GM21619 (cell line): ENCODE results near the gene SLC12A3.
"Not testable (repeated sequence)": the region's sequence is repeated elsewhere in the genome, so short reads cannot be mapped to it uniquely, and the experiment has no call there.

Experiments used
- ATAC-seq: cut with Tn5 transposase; IDR thresholded peaks from one replicate; pipeline ENCODE4 v1.9.1; 2021; ENCODE audit not compliant: unreplicated experiment

Gene SLC12A3

DNA sequence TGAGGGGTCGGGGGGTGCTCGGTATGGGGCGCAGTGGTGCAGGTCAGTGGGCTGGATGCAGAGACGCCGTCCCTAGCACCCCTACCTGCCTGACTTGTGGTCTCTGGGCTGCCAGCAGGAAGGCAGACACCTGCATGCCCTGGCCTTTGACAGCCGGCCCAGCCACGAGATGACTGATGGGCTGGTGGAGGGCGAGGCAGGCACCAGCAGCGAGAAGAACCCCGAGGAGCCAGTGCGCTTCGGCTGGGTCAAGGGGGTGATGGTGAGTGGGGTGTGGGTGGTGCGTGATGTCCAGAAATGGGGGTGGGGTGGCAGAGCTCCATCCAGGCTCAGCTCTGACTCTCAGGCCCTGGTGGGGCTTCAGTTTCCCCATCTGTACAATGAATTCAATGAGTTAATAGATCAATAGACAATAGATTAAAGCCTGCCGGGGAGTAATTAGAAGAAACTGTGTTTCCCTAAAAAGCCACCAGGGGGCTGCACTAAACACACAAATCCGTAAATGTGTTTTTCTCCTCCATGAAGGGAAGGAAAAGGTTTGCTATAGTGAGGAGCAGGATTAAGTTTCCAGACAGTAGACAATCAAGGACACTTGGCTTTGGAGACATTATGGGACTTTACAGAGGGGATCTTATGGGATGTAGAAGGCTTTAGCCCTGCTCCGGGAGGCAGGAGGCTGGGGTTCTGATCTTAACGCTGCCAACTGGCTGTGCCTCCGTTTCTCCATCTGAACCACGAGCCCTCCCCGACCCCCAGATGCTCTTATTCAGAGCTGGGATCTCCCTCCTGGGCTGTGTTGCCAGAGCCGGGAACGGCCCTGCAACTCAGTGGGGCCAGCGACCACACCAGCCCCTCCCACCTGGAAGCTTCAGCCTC, 2.2 kb downstream of the SLC12A3 start:
- ATAC-seq: no peak

DNA sequence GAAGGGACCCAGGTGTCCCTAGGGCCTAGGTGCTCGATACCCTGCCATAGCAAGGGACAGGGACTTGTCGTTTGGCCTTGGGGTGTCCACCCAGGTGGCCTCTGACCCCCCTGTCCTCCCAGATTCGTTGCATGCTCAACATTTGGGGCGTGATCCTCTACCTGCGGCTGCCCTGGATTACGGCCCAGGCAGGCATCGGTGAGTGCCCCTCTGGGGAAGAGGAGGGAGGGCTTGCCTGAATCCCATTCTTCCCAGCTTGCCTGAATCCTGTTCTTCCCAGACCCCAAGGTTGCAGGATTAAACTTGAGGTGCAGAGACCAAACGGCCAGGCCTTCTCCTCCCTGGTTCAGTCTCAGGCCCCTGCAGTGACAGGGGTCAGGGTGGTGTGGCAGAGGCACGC, 3.2 kb downstream of the SLC12A3 start:
- no peak for ATAC-seq

DNA sequence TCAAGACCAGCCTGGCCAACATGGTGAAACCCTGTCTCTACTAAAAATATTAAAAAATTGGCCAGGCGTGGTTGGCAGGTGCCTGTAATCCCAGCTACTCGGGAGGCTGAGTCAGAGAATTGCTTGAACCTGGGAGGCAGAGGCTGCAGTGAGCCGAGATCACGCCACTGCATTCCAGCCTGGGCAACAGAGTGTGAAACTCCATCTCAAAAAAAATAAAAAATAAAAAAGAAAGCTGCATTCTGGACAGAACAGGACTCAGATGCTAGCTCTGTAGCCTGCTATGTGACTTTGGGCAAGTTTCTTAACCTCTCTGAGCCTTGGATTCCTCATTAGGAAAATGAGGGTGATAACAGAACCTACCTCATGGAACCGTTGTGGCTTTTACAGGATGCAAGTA, 3.8 kb downstream of the SLC12A3 start:
- not testable (repeated sequence) for ATAC-seq

DNA sequence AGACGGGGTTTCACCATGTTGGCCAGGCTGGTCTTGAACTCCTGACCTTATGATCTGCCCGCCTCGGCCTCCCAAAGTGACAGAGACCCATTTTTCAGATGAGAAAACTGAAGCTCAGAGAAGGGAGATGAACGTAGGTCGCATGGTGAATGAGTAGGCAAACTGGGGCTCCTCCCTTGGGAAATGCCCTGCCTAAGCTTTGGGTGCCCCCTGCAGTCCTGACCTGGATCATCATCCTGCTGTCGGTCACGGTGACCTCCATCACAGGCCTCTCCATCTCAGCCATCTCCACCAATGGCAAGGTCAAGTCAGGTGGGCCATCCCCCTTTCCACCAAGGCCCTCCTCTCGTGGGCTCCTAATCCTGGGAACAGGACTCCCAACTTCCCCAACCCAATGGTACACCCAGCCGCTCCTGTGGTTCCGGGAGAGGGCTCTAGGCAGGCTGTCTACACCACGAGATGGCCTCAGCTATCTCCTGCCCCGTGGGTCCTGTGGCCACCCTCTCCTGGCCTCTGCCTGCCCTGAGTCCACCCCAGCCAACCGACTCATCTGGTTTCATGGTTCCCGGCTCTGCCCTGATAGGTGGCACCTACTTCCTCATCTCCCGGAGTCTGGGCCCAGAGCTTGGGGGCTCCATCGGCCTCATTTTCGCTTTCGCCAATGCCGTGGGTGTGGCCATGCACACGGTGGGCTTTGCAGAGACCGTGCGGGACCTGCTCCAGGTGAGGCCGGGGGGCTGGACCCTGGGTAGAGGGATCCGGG, 4.7 kb downstream of the SLC12A3 start:
- ATAC-seq: no peak

DNA sequence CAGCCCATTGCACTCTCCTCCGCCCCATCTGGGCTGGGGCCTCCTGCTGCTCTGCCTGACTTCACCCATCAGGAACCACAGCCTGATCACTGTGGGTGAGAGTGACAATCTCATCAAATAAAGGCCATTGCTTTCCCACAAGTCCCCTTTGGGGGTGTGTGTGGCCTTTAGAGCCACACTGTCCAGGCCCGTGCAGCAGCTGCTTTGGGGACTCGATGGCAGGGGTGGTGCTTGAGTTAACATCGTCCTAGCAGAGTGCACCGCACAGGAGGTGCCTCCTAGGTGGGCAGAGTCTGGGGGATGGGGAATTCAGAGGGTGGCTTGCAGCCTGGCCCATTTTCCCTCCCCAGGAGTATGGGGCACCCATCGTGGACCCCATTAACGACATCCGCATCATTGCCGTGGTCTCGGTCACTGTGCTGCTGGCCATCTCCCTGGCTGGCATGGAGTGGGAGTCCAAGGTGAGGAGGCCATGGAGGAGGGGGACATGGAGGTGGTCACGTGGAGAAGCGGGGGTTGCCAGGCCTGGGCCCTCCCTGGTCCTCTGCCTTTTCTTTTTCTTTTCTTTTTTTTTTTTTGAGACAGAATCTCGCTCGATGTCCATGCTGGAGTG, 5.4 kb downstream of the SLC12A3 start:
- ATAC-seq: no peak

DNA sequence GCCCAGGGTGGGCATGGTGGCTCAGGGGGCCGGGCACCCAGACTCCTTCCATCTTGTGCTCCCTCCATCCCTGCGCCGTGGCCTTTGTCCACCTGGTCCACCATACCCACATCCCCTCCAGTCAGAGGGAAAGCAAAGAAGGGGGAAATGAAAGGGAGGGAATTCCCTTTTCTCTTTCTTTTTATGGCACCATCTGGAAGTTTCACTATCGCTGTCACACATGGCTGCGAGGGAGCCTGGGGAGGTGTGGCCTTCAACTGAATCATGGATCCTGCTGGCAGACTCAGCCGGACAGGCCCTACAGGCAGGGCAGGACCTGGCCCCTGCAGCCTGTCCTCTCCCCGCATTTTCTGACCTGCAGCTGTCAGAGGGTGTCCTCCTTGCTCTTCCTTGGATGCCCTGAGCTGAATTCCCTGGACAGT, 6.2 kb downstream of the SLC12A3 start:
- no peak for ATAC-seq

- no peak for ATAC-seq
These were observed 7.9 kb downstream of the SLC12A3 start for GRCh38 chr16:56872863-56873391.

DNA sequence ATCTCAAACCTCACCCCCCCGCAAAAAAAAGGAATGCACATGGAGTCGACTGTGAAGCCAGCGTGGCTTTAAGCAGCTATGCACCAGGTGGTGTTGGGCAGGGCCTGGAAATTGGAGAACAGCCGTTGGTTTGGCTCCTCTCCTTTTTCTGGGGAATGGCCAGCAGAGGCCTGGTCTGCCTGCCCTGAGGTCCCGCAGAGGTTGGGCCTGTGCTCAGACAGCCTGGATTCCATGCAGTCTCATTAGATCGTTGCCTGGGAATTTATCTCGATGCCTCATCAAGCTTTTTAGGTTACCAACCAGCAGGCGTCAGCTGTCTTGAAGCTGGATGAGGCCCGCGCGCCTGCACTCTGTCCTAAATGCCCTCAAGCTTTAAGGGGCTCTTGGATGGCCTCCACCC, 9.8 kb downstream of the SLC12A3 start:
- ATAC-seq: no peak

- no peak for ATAC-seq
These were observed 11.0 kb downstream of the SLC12A3 start for GRCh38 chr16:56876048-56876447.

DNA sequence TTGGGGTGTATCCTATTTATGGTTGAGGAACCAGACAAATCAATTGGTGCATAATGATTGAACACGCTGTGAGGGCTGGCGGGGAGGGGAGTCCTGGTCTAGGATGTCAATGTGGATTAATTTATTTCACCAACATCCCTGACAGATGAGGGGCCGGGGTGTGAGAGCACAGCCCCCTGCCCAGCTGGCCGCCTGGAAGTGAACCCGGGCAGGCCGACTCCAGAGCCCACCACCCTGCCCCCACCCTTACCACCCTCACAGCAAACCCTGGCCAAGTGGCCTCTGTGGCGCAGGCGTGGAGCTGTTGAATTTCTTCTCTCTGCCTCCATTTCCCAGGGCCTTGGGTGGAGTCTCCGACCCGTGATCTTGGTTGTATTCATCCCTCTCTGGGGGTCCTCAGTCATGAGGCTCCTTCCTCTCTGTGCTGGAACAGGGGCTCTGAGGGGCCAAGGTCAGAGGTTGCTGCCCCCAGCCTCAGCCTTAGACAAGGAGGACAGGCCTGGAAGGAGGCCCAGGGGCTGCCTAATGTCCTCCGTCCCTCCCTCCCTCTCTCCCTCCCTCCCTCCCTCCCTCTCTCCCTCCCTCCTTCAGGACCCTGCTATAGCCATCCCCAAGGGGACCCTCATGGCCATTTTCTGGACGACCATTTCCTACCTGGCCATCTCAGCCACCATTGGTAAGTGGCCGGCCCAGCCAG, 12.6 kb downstream of the SLC12A3 start:
- no peak for ATAC-seq

DNA sequence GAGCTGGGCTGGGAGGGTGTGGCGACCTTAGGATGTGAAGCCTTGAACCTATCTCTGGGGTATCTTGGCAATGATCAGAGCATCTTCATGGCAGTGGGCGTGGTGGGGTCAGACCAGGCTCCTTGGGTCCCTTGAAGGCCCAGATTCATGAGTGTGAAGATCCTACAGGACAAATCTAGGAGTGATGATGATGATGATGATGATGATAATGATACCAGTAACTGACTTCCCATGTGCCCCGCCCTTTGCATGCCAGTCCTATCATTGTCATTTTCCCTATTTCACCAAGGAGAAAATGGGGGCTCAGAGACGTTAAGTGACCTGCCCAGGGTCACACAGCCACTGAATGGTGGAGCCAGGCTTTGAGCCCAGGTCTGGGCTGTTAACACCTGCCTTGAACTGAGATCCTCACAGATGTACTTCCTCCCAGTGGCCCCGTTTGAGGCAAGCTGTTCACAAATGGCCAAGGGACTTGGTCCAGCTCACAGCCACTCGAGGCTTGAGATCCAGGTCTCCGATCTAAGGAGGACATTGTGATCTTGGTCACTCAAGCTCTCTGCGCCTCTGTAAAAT, 13.4 kb downstream of the SLC12A3 start:
- ATAC-seq: no peak

GRCh38 chr16:56879276-56879675, 14.3 kb downstream of the SLC12A3 start:
- no peak for ATAC-seq

- ATAC-seq: no peak
These were observed 15.2 kb downstream of the SLC12A3 start for GRCh38 chr16:56880176-56880575.

DNA sequence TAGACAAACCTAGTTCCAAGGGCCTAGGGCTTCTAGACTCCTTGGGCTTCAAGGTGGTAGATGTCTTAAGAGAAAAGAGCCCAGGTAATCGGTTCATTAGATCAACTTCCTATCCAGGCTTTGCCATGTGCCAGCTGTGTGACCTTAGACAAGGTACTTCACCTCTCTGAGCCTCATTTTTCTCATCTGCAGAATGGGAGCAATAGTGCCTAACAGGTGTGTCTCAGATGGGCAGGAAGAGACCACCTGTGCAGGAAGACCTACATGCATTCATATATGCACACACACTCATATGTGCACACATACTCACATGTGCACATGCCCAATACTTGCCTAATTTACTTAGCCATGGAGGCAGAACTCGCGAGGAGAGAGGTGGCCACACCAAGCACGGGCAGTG, 15.7 kb downstream of the SLC12A3 start:
- ATAC-seq: no peak

DNA sequence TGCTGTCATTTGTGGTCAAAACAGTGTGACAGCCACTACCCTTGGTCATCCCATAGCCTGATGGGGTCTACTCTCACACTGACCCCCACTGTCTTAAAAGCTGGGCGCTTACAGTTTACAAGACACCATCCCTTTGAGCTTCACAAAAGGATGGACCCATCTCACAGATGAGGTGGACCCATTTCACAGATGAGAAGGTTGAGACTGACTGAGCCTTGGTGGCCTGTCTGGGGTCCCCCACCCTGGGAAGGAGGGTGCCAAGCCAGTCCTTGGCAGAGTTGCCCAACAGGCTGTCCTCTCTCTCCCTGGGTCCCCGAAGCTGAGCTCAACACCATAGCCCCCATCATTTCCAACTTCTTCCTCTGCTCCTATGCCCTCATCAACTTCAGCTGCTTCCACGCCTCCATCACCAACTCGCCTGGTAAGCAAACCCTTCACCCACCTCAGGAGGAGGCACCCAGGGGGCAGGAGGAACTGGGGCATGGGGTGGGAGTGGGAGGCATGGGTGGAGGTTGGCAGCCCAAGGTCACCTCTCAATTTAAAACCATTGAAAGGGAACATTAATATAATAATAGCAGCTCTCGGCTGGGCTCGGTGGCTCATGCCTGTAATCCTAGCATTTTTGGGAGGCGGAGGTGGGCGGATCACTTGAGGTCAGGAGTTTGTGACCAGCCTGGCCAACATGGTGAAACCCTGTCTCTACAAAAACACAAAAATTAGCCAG, 17.2 kb downstream of the SLC12A3 start:
- no peak for ATAC-seq

- no peak for ATAC-seq
These were observed 18.6 kb downstream of the SLC12A3 start for GRCh38 chr16:56883586-56883985.

- no peak for ATAC-seq
These were observed 19.1 kb downstream of the SLC12A3 start for GRCh38 chr16:56884026-56884582.

GRCh38 chr16:56884929-56885328, 19.9 kb downstream of the SLC12A3 start:
- ATAC-seq: not testable (repeated sequence)

- ATAC-seq: no peak
These were observed 20.6 kb downstream of the SLC12A3 start for GRCh38 chr16:56885446-56886162.
